Measurements from ENCODE around the gene EIF3I. TPM values are rescaled to one million over a fixed set of nuclear protein-coding genes. Genes with fewer than 3 reads are reported as not detected.

Gene EIF3I
- total RNA-seq, 2 experiments from 2014 or later = 182 to 207 TPM

DNA sequence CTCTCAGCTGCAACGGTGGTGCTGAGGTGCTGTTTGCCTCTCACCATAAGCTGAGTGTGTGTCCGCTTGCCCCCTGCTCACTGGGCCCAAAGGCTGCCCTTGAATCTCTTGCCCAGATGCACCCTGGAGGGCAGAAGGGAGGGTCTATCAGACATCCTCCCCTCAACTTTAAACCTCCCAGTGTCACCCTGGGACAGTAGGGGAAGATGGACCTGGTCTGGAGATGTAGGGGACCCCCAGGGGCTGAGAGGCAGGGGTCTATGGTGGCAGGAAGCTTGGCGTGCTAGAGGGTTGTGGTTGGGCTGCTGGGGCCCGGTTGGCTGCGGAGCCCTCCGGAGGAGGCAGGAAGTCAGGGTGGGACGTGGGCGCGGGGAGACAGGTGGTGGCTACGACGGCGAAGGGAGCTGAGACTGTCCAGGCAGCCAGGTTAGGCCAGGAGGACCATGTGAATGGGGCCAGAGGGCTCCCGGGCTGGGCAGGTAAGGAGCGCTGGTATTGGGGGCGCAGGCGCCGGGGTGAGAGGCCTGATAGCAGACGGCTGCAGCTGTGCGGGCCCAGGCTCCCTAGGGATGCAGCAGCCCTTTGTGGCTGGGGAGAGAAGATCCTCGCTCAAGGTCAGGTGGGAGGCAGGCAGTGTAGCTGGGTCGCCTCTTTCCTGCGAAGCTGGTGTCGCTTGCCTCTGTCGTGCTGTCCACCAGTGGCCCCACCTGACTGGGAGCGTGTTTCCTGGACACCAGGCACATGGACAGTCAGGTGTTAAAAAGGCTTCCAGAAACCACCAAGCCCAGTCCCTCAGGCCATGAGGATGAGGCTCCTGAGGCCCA is 28.9 kb downstream of the EIF3I start, which contains the start of gene LCK:
Gene LCK, plus strand, starts transcription at position 373 of the 824 bp plus-strand sequence. CDS start 23,065 bp downstream, outside the sequence.
- TF ChIP-seq CTCF (conservative IDR thresholded peaks at IDR 0.05; ENCODE audit: low read length) (no peak), EZH2phosphoT487 (IDR thresholded peaks at IDR 0.05; ENCODE audit: borderline replicate concordance, low read depth, low read length) (no peak)
- peaks cover 100% of the 10 kb centered on the region for H3K4me1 ChIP-seq (ENCODE audit: insufficient read depth, low read length, poor library complexity, severe bottlenecking)

DNA sequence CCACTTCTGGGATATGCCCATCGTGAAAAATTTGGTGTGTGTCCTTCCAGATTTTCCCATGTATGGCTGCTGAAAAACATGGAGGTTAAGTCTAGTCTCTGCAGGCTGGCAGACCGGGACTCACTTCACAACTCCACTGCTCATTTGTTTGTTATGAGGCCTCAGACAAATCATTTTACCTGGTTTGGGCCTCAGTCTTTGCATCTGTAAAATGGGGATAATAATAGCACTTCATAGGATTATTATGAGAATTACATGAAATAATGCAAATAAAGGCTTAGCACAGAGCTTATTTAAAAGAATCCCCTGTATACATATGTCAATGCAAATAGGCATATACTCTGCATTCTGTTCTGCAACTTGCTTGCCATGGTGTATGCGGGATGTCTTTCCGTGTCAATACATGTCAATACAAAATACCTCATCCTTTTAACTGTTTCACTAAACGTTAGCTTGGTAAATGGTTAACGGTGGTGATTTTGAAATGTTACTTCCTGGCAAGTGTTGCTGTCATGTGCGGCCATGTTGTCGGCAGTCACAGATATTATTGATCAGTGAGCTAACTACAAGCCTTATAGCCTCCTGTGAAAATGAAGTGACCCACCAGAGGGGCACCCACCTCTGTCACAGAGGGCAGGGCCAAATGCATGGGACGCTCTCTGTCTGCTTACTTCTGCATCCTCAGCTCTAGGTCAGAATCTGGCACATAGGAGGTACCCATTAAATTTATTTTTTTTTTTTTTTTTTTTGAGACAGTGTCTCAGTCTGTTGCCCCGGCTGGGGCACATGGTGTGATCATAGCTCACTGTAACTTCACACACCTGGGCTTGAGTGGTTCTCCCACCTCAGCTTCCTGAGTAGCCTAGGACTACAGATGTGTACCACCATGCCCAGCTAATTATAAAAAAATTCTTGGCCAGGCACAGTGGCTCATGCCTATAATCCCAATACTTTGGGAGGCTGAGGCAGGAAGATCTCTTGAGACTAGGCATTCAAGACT is 33.2 kb downstream of the EIF3I start:
- TF ChIP-seq EZH2phosphoT487 (IDR thresholded peaks at IDR 0.05; ENCODE audit: borderline replicate concordance, low read depth, low read length) (no peak), CTCF (conservative IDR thresholded peaks at IDR 0.05; ENCODE audit: low read length) (no peak)
- Histone ChIP-seq H2AFZ (ENCODE audit: low read length) (peak overlapping the region; percentile 27; the same call in 1 of the 2 replicates), H4K20me1 (ENCODE audit: insufficient read depth, low read length) (no peaks in the 10 kb centered on the region), H3K27ac (ENCODE audit: low read depth, low read length, poor library complexity, severe bottlenecking) (peak overlapping the region; percentile 99), H3K9me3 (ENCODE audit: low read length) (no peaks in the 10 kb centered on the region), H3K36me3 (ENCODE audit: insufficient read depth, low read length) (peaks cover 9% of the 10 kb centered on the region; the same call in 1 of the 2 replicates), H3K4me3 (ENCODE audit: low read depth, low read length, poor library complexity, severe bottlenecking) (peak overlapping the region; percentile 69), H3K9me2 (ENCODE audit: insufficient read depth, low read length) (no peaks in the 10 kb centered on the region), H3K4me1 (ENCODE audit: insufficient read depth, low read length, poor library complexity, severe bottlenecking) (peaks cover 87% of the 10 kb centered on the region), H3K79me2 (ENCODE audit: insufficient read depth, low read depth, low read length) (peaks cover 84% of the 10 kb centered on the region), H3K4me2 (ENCODE audit: low read length) (peak overlapping the region; percentile 83)
- TSS peak; percentile 52 for BruUV-seq (replicated peaks)
- ChIA-PET POLR2A (interaction anchor here (0.6 to 9.6 kb wide), 13 partner anchors 9 to 952 kb away, joined by 3 to 70 read pairs (median 5); partner anchors contain the start of genes HDAC1 and MARCKSL1), CTCF (ENCODE audit: unreplicated experiment) (interaction anchor here (0.9 to 1.4 kb wide), 4 partner anchors 11 to 66 kb away, joined by 3 to 6 read pairs (median 3); no protein-coding TSS in a partner anchor)
- DNase-seq (ENCODE audit: low spot score) = peak; percentile 78
- intact Hi-C loops (cut with micrococcal nuclease; ENCODE audit: unreplicated experiment) = no loop called here

More for the DNA sequence above, 28.9 kb downstream of the EIF3I start, which contains the start of gene LCK:
- ChIA-PET CTCF (ENCODE audit: unreplicated experiment) (interaction anchor here (0.7 to 1.5 kb wide), 5 partner anchors 35 to 94 kb away, joined by 3 to 6 read pairs (median 3); no protein-coding TSS in a partner anchor), POLR2A (interaction anchor here (0.6 to 9.6 kb wide), 12 partner anchors 9 to 100 kb away, joined by 3 to 79 read pairs (median 4); partner anchors contain the start of gene HDAC1)
- H3K9me3 ChIP-seq (ENCODE audit: low read length) = no peaks in the 10 kb centered on the region
- intact Hi-C loops (cut with micrococcal nuclease; ENCODE audit: unreplicated experiment) = loop anchor here (1.0 to 2.0 kb wide), 4 partner anchors 14 to 65 kb away; partner anchors contain the start of genes EIF3I, HDAC1 and TMEM234
- H3K27ac ChIP-seq (ENCODE audit: low read depth, low read length, poor library complexity, severe bottlenecking) = peak within 1 kb of the TSS; percentile 99
- peak within 1 kb of the TSS; percentile 0; the same call in 1 of the 2 replicates for H2AFZ ChIP-seq (ENCODE audit: low read length)
- H4K20me1 ChIP-seq (ENCODE audit: insufficient read depth, low read length) = no peaks in the 10 kb centered on the region
- peak within 1 kb of the TSS; percentile 69 for H3K4me3 ChIP-seq (ENCODE audit: low read depth, low read length, poor library complexity, severe bottlenecking)
- no TSS peak for BruUV-seq (replicated peaks)
- peak; percentile 85 for DNase-seq (ENCODE audit: low spot score)
- peaks cover 43% of the 10 kb centered on the region; the same call in 1 of the 2 replicates for H3K79me2 ChIP-seq (ENCODE audit: insufficient read depth, low read depth, low read length)
- H3K4me2 ChIP-seq (ENCODE audit: low read length) = peak within 1 kb of the TSS; percentile 83
- no peaks in the 10 kb centered on the region for H3K9me2 ChIP-seq (ENCODE audit: insufficient read depth, low read length)
- no peaks in the 10 kb centered on the region for H3K36me3 ChIP-seq (ENCODE audit: insufficient read depth, low read length)
